CD4-positive, alpha-beta T cell (primary cell): ENCODE data around the gene MLLT6. TPM values are rescaled to one million over a fixed set of nuclear protein-coding genes. Genes with fewer than 3 reads are reported as not detected.

Experiments
- ATAC-seq: fragments of 200-7000 bp; cut with Tn5 transposase; one replicate; pipeline ENCODE4 v1.10.0; 2022; ENCODE audit warnings: mild to moderate bottlenecking; ENCODE audit not compliant: poor library complexity
- CTCF ChIA-PET: fragments of 350-600 bp; sonication (Branson Sonifier 250); formaldehyde crosslinking; loops from one replicate; lab custom pipeline; 2021; ENCODE audit warnings: antibody characterized with exemption, inconsistent platforms; lab: Charles Lee
- POLR2A ChIA-PET: fragments of 350-600 bp; sonication (Branson Sonifier 250); formaldehyde crosslinking; loops from one replicate; lab custom pipeline; 2021; ENCODE audit warnings: antibody characterized with exemption, inconsistent platforms; lab: Charles Lee
- DNase-seq, 14 experiments: peaks; one replicate each; pipeline ENCODE4 v3.0.0-alpha.2; 2013 to 2020; ENCODE audit warnings: mixed read lengths in 2 of 14
- H3K27ac ChIP-seq, 2 donors: one replicate each; pipeline versions ENCODE4 v1.5.1 to v1.7.0; 2013; ENCODE audit warnings: low read length in 2 of 2, low read depth in 1 of 2, mild to moderate bottlenecking in 1 of 2
- H3K27me3 ChIP-seq, 2 experiments: 1 replicate in 1 of 2; 2 replicates in 1 of 2; pipeline versions ENCODE4 v1.6.1 to v1.7.0; 2013; ENCODE audit warnings: low read length in 2 of 2, control low read depth in 1 of 2, mild to moderate bottlenecking in 1 of 2, moderate library complexity in 1 of 2; ENCODE audit not compliant: insufficient read depth in 2 of 2, control insufficient read depth in 1 of 2
- H3K36me3 ChIP-seq: one replicate; pipeline ENCODE4 v1.6.1; 2013; ENCODE audit warnings: low read length, control low read depth; ENCODE audit not compliant: insufficient read depth
- H3K4me1 ChIP-seq: one replicate; pipeline ENCODE4 v1.6.1; 2013; ENCODE audit warnings: low read length, control low read depth; ENCODE audit not compliant: insufficient read depth
- H3K4me3 ChIP-seq: one replicate; pipeline ENCODE4 v1.5.1; 2013; ENCODE audit warnings: mild to moderate bottlenecking, low read length, moderate library complexity
- H3K9me3 ChIP-seq, 2 experiments: 1 replicate in 1 of 2; 2 replicates in 1 of 2; pipeline versions ENCODE4 v1.6.1 to v1.7.0; 2013; ENCODE audit warnings: low read length in 2 of 2, mild to moderate bottlenecking in 2 of 2, control low read depth in 1 of 2, moderate library complexity in 1 of 2; ENCODE audit not compliant: control insufficient read depth in 1 of 2, insufficient read depth in 1 of 2
- H3K27ac Mint-ChIP-seq: one replicate; pipeline ENCODE4 v1.8.0; 2020; ENCODE audit warnings: mixed read lengths
- H3K27me3 Mint-ChIP-seq: one replicate; pipeline ENCODE4 v1.8.0; 2021; ENCODE audit warnings: mixed read lengths
- H3K36me3 Mint-ChIP-seq: one replicate; pipeline ENCODE4 v1.8.0; 2021; ENCODE audit warnings: low read depth, mixed read lengths
- H3K4me1 Mint-ChIP-seq: one replicate; pipeline ENCODE4 v1.8.0; 2021; ENCODE audit warnings: low read depth, mixed read lengths
- H3K4me3 Mint-ChIP-seq: one replicate; pipeline ENCODE4 v1.8.0; 2020; ENCODE audit warnings: mild to moderate bottlenecking, mixed read lengths
- H3K9me3 Mint-ChIP-seq: one replicate; pipeline ENCODE4 v1.8.0; 2020; ENCODE audit warnings: mixed read lengths
- intact Hi-C, 2 experiments: fragments of 100-400 bp; cut with DNase I in 1 of 2; cut with micrococcal nuclease in 1 of 2; formaldehyde crosslinking; loops; one replicate each; pipeline versions ENCODE4 v1.15.1 to v1.9.0; 2023 to 2025; cut with DNase I, micrococcal nuclease
- total RNA-seq, 174 experiments: library from RNA in 2 of 174; stranded (reverse) in 2 of 174; gene quantifications; one replicate each; pipeline ENCODE4 v1.2.3 and lab custom pipeline; 2021 to 2026
- TF ChIP-seq, protein P1 (sequence below): fragments of 200-600 bp; IDR thresholded peaks from one replicate; pipeline ENCODE4 v1.8.0; 2022; ENCODE audit warnings: antibody characterized with exemption, mild to moderate bottlenecking

The MLLT6 gene
- total RNA-seq, 2 experiments from 2014 or later: 321 to 324 TPM

DNA sequence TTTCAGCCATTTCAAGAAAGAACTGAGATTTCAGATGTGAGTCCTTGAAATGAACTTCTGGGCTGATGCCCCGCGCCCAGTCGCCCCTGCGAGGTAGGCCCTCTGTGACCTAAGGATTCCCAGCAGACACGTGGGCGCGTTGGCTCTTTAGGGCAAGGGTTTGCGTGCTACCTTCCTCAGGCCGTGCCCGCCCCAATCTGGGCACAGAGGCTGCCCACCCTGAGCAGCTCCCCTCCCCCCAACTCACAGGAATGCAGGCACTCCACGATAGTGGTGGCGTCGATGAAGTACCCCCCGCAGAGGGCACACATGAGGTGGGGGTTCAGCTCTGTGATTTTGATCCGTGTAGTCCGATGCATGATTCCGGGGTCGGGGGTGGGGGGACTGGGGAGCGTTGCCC, 35.0 kb downstream of the MLLT6 start:
- no peak overlapping the region for H3K27ac ChIP-seq
- TF ChIP-seq, protein P1, sequence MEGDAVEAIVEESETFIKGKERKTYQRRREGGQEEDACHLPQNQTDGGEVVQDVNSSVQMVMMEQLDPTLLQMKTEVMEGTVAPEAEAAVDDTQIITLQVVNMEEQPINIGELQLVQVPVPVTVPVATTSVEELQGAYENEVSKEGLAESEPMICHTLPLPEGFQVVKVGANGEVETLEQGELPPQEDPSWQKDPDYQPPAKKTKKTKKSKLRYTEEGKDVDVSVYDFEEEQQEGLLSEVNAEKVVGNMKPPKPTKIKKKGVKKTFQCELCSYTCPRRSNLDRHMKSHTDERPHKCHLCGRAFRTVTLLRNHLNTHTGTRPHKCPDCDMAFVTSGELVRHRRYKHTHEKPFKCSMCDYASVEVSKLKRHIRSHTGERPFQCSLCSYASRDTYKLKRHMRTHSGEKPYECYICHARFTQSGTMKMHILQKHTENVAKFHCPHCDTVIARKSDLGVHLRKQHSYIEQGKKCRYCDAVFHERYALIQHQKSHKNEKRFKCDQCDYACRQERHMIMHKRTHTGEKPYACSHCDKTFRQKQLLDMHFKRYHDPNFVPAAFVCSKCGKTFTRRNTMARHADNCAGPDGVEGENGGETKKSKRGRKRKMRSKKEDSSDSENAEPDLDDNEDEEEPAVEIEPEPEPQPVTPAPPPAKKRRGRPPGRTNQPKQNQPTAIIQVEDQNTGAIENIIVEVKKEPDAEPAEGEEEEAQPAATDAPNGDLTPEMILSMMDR: no peak
- peaks cover 5% of the 10 kb centered on the region for H3K4me1 ChIP-seq
- Mint-ChIP-seq H3K27me3 (peaks cover 13% of the 10 kb centered on the region), H3K9me3 (no peaks in the 10 kb centered on the region), H3K4me1 (peaks cover 4% of the 10 kb centered on the region), H3K4me3 (no peak overlapping the region), H3K27ac (no peak overlapping the region), H3K36me3 (no peaks in the 10 kb centered on the region)
- H3K4me3 ChIP-seq: no peak overlapping the region
- H3K9me3 ChIP-seq: no peaks in the 10 kb centered on the region
- no peak for DNase-seq
- H3K27me3 ChIP-seq: peaks cover 0 to 5% of the 10 kb centered on the region in 2 experiments
- ChIA-PET POLR2A (no interaction called here), CTCF (no interaction called here)
- ATAC-seq: no peak
- no peaks in the 10 kb centered on the region for H3K36me3 ChIP-seq
- intact Hi-C loops: no loop called here

DNA sequence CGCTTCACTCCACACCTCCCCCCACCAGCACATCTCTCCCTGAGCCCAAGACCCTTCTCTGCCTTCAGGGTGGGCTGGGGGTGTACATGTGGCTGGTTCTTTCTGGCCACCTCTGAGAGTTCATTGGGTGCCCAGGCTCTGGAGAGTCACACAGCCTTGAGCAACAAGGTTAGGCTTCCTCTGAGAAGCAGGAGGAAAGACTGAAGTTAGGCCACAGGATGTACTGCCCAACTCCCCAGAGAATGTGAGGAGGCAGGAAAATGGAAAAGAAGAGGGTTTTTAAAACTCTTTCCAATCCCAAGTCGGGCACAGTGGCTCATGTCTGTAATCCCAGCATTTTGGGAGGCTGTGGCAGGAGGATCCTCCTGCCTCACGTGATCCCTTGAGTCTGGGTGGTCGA, 35.7 kb downstream of the MLLT6 start:
- H3K36me3 ChIP-seq: no peaks in the 10 kb centered on the region
- intact Hi-C loops: no loop called here
- Mint-ChIP-seq H3K27ac (no peak overlapping the region), H3K36me3 (no peaks in the 10 kb centered on the region), H3K27me3 (peaks cover 17% of the 10 kb centered on the region), H3K4me1 (peaks cover under 1% of the 10 kb centered on the region), H3K9me3 (no peaks in the 10 kb centered on the region), H3K4me3 (no peak overlapping the region)
- no peak for ATAC-seq
- no peak for DNase-seq
- POLR2A ChIA-PET: no interaction called here
- H3K4me1 ChIP-seq: no peaks in the 10 kb centered on the region
- H3K27ac ChIP-seq: no peak overlapping the region
- TF ChIP-seq, protein P1: no peak
- H3K9me3 ChIP-seq: no peaks in the 10 kb centered on the region
- peaks cover 5 to 10% of the 10 kb centered on the region in 2 experiments for H3K27me3 ChIP-seq
- CTCF ChIA-PET: no interaction called here
- H3K4me3 ChIP-seq: no peak overlapping the region

DNA sequence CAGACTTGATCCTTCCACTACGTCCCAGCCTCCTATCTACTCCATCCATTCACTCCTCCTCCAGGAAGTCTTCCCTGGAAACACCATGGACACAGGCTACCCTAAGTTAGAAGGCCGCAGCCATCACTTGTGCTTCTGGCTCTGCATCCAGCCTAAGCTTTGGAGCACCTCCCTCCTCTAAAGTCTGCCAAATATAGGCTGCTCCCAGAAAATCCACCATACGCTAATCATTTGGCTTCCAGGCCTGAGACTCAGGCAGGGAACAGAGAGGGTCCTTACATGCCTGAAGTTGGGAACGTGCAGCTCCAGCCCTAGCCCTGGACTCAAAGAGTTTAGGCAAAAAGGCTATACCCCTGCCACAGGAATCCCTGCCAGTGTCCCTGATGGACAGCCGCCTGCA, 36.4 kb downstream of the MLLT6 start:
- H3K4me3 ChIP-seq: no peak overlapping the region
- no peak for DNase-seq
- peaks cover 3% of the 10 kb centered on the region for H3K4me1 ChIP-seq
- Mint-ChIP-seq H3K4me1 (peaks cover 7% of the 10 kb centered on the region), H3K4me3 (no peak overlapping the region), H3K27me3 (peaks cover 24% of the 10 kb centered on the region), H3K27ac (no peak overlapping the region), H3K9me3 (no peaks in the 10 kb centered on the region), H3K36me3 (no peaks in the 10 kb centered on the region)
- POLR2A ChIA-PET: no interaction called here
- H3K27ac ChIP-seq: no peak overlapping the region
- intact Hi-C loops: no loop called here
- no peak for ATAC-seq
- TF ChIP-seq, protein P1: no peak
- H3K36me3 ChIP-seq: no peaks in the 10 kb centered on the region
- H3K9me3 ChIP-seq: no peaks in the 10 kb centered on the region
- CTCF ChIA-PET: no interaction called here
- H3K27me3 ChIP-seq: peaks cover 11 to 15% of the 10 kb centered on the region in 2 experiments
